SK-N-SH (cell line): Measurements from ENCODE around the gene SYNE2.

Source experiments
- CHD2 ChIP-seq: fragments of 150-350 bp; IDR thresholded peaks from 2 replicates; pipeline ENCODE4 v1.6.1; 2018; ENCODE audit warnings: low read length; ENCODE audit not compliant: partially characterized antibody
- EP300 ChIP-seq, 2 experiments: IDR thresholded peaks; 2 replicates each; pipeline versions ENCODE4 v1.4.0 to v1.6.1; 2012; ENCODE audit warnings: borderline replicate concordance in 1 of 2, low read depth in 1 of 2, low read length in 1 of 2
- GATA2 ChIP-seq: sonication (generic); formaldehyde crosslinking; IDR thresholded peaks from 2 replicates; pipeline ENCODE4 v1.5.0; 2020; ENCODE audit warnings: mild to moderate bottlenecking, missing genetic modification reagents
- POLR2AphosphoS5 ChIP-seq: IDR thresholded peaks from 2 replicates; pipeline ENCODE4 v1.6.1; 2012; ENCODE audit warnings: low read depth, low read length
- RAD21 ChIP-seq: IDR thresholded peaks from 2 replicates; pipeline ENCODE4 v1.6.1; 2012; ENCODE audit warnings: mild to moderate bottlenecking, low read length
- RFX5 ChIP-seq: IDR thresholded peaks from 2 replicates; pipeline ENCODE4 v1.6.1; 2012; ENCODE audit warnings: mild to moderate bottlenecking, improper control_type of control experiment, low read length
- YY1 ChIP-seq: IDR thresholded peaks from 2 replicates; pipeline ENCODE4 v1.4.0; 2012; ENCODE audit warnings: low read depth, mild to moderate bottlenecking
- TF ChIP-seq, protein P1 (sequence below): fragments of 200-600 bp; sonication (generic); IDR thresholded peaks from 2 replicates; pipeline ENCODE4 v1.6.1; 2017; ENCODE audit warnings: antibody characterized with exemption, mild to moderate bottlenecking, moderate library complexity
- TF ChIP-seq, protein P2 (sequence below): IDR thresholded peaks from 2 replicates; pipeline ENCODE4 v1.6.1; 2012; ENCODE audit warnings: mild to moderate bottlenecking, low read depth, low read length, moderate library complexity

DNA sequence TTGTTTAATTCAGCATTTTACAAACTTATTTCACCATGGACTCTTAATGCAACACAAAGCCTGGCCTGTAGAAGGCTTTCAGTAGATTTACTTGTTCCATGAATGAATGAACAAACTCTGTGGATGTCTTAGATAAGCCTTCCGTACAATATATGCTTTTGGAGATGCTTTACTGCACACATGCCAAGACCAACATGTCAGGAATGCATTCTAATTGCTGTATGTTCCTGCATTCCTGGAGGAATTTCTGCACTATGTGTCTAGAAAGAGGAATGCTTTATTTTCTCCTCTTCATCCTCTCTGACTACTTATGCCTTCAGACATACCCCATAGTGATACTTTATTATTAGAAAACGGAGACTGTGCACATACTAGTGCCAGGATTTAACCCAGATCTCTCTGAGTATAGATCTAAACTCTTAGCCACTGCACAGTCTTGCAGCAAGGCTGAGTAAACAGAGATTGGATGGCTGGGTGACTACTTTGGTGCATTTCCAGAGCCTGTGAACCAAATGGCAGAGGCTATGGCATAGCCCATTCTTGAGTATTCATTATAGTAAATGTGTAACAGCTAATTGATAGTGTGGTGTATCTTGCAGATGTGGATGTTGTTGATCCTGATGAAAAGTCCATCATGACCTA is 108.2 kb downstream of the SYNE2 start:
- TF ChIP-seq POLR2AphosphoS5: no peak
- TF ChIP-seq, protein P1, sequence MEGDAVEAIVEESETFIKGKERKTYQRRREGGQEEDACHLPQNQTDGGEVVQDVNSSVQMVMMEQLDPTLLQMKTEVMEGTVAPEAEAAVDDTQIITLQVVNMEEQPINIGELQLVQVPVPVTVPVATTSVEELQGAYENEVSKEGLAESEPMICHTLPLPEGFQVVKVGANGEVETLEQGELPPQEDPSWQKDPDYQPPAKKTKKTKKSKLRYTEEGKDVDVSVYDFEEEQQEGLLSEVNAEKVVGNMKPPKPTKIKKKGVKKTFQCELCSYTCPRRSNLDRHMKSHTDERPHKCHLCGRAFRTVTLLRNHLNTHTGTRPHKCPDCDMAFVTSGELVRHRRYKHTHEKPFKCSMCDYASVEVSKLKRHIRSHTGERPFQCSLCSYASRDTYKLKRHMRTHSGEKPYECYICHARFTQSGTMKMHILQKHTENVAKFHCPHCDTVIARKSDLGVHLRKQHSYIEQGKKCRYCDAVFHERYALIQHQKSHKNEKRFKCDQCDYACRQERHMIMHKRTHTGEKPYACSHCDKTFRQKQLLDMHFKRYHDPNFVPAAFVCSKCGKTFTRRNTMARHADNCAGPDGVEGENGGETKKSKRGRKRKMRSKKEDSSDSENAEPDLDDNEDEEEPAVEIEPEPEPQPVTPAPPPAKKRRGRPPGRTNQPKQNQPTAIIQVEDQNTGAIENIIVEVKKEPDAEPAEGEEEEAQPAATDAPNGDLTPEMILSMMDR: no peak
- TF ChIP-seq RFX5: no peak
- TF ChIP-seq, protein P2, sequence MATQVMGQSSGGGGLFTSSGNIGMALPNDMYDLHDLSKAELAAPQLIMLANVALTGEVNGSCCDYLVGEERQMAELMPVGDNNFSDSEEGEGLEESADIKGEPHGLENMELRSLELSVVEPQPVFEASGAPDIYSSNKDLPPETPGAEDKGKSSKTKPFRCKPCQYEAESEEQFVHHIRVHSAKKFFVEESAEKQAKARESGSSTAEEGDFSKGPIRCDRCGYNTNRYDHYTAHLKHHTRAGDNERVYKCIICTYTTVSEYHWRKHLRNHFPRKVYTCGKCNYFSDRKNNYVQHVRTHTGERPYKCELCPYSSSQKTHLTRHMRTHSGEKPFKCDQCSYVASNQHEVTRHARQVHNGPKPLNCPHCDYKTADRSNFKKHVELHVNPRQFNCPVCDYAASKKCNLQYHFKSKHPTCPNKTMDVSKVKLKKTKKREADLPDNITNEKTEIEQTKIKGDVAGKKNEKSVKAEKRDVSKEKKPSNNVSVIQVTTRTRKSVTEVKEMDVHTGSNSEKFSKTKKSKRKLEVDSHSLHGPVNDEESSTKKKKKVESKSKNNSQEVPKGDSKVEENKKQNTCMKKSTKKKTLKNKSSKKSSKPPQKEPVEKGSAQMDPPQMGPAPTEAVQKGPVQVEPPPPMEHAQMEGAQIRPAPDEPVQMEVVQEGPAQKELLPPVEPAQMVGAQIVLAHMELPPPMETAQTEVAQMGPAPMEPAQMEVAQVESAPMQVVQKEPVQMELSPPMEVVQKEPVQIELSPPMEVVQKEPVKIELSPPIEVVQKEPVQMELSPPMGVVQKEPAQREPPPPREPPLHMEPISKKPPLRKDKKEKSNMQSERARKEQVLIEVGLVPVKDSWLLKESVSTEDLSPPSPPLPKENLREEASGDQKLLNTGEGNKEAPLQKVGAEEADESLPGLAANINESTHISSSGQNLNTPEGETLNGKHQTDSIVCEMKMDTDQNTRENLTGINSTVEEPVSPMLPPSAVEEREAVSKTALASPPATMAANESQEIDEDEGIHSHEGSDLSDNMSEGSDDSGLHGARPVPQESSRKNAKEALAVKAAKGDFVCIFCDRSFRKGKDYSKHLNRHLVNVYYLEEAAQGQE: no peak
- TF ChIP-seq RAD21: no peak
- TF ChIP-seq YY1: no peak
- no peak for TF ChIP-seq GATA2
- no peak for TF ChIP-seq CHD2
- no peak for TF ChIP-seq EP300 (IDR thresholded peaks at IDR 0.05; ENCODE audit: borderline replicate concordance in 1 of 2, low read depth in 1 of 2, low read length in 1 of 2)
